Body of pancreas (tissue), 4 donors: ENCODE measurements around the gene CDC45.

Source experiments
- CTCF ChIP-seq, 7 experiments: fragments of 450-650 bp in 4 of 7; fragments of 200-600 bp in 3 of 7; sonication (generic) in 3 of 7; IDR thresholded peaks; one replicate each; pipeline ENCODE4 v1.5.1; 2016 to 2019; ENCODE audit warnings: antibody characterized with exemption in 7 of 7
- POLR2A ChIP-seq, 3 donors: fragments of 450-650 bp; IDR thresholded peaks; one replicate each; pipeline ENCODE4 v1.6.1; 2016; ENCODE audit warnings: antibody characterized with exemption in 3 of 3, mild to moderate bottlenecking in 2 of 3

DNA sequence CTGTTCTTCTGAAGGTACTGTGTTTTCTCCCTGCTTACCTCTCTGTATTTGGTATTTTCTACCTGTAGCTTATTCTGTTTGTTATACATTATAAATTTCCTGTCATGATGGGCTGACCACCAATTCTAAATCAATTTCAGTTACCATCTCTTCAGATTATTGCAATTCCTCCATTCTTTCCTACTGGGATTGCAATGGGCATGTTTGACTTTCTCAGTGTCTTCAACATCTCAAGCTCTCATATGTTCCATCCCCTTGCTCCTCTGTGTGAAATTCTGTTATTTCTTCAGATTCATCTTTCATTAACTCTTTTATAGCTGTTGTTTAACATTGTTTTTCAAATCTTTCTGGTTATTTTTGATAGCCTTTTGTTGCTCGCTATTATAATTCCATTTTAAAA, 16.7 kb upstream of the CDC45 start:
- TF ChIP-seq CTCF (IDR thresholded peaks at IDR 0.05) (no peak), POLR2A (IDR thresholded peaks at IDR 0.05) (no peak)
